Parathyroid adenoma (tissue), 2 donors: ENCODE data around the gene DNAJB8.

Experiments used
- H2AFZ ChIP-seq: fragments of 300-600 bp; sonication (generic); one replicate; pipeline ENCODE4 v1.7.0; 2017; ENCODE audit warnings: antibody characterized with exemption, mild to moderate bottlenecking
- H3K27ac ChIP-seq: fragments of 300-600 bp; sonication (generic); one replicate; pipeline ENCODE4 v1.7.0; 2017
- H3K27me3 ChIP-seq: fragments of 300-600 bp; sonication (generic); one replicate; pipeline ENCODE4 v1.7.0; 2017; ENCODE audit warnings: low read length; ENCODE audit not compliant: control insufficient read depth, insufficient read depth
- H3K36me3 ChIP-seq: fragments of 300-600 bp; sonication (generic); one replicate; pipeline ENCODE4 v1.7.0; 2017; ENCODE audit warnings: low read length; ENCODE audit not compliant: control insufficient read depth, insufficient read depth
- H3K4me1 ChIP-seq: fragments of 300-600 bp; sonication (generic); one replicate; pipeline ENCODE4 v1.7.0; 2017; ENCODE audit warnings: control low read depth
- H3K4me2 ChIP-seq: fragments of 300-600 bp; sonication (generic); one replicate; pipeline ENCODE4 v1.7.0; 2017; ENCODE audit warnings: low read length
- H3K4me3 ChIP-seq: fragments of 300-600 bp; sonication (generic); one replicate; pipeline ENCODE4 v1.7.0; 2017; ENCODE audit warnings: low read depth, low read length
- H3K79me2 ChIP-seq: fragments of 300-600 bp; sonication (generic); one replicate; pipeline ENCODE4 v1.7.0; 2017; ENCODE audit warnings: control low read depth
- H3K9ac ChIP-seq: fragments of 300-600 bp; sonication (generic); one replicate; pipeline ENCODE4 v1.7.0; 2017; ENCODE audit warnings: mild to moderate bottlenecking
- H3K9me3 ChIP-seq: fragments of 300-600 bp; sonication (generic); one replicate; pipeline ENCODE4 v1.7.0; 2017; ENCODE audit warnings: low read length; ENCODE audit not compliant: control insufficient read depth
- TF ChIP-seq, protein P1 (sequence below): fragments of 300-600 bp; sonication (generic); IDR thresholded peaks from one replicate; pipeline ENCODE4 v1.7.0; 2017; ENCODE audit warnings: antibody characterized with exemption, mild to moderate bottlenecking
- donor health status: primary hyperparathyroidism.

The DNAJB8 gene

DNA sequence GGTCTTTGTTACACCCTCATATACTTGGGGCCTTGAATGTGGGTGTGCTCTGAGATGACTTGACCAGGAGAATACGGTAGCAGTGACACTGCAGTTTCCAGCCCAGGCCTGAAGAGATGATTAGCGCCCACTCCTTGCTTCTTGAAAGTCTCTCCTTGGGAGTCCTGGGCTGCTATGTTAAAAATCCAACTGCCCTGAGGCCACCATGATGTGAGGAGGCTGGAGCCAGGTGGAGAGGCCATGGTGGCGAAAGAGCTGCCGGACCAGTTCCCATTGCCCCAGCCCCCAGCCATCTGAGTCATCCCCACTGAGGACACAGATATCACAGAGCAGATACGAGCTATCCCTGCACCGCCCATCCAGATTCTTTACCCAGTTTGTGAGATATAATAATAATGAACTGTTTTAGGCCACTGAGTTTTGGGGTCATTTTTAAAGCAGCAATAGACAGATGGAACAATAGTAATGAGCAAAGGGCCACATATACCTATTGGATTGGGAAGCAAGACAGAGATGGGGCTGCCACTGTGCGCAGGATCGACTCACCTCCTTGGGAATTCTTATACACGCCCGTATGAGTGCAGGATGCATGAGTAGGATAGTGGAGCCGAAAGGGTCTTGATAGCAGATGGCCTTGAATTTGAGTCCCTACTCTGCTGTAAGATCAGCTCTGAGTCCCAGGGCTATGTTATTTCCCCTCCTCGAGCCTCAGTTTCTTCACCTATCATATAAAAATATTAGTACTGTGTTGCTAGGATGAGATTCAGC lies 38.5 kb upstream of the DNAJB8 start:
- Histone ChIP-seq H3K79me2 (no peaks in the 10 kb centered on the region), H3K4me3 (no peak overlapping the region), H3K9ac (no peak overlapping the region), H3K36me3 (no peaks in the 10 kb centered on the region), H3K9me3 (no peaks in the 10 kb centered on the region), H3K27me3 (no peaks in the 10 kb centered on the region), H3K27ac (no peak overlapping the region), H3K4me1 (no peaks in the 10 kb centered on the region), H2AFZ (no peak overlapping the region), H3K4me2 (no peak overlapping the region)
- TF ChIP-seq, protein P1, sequence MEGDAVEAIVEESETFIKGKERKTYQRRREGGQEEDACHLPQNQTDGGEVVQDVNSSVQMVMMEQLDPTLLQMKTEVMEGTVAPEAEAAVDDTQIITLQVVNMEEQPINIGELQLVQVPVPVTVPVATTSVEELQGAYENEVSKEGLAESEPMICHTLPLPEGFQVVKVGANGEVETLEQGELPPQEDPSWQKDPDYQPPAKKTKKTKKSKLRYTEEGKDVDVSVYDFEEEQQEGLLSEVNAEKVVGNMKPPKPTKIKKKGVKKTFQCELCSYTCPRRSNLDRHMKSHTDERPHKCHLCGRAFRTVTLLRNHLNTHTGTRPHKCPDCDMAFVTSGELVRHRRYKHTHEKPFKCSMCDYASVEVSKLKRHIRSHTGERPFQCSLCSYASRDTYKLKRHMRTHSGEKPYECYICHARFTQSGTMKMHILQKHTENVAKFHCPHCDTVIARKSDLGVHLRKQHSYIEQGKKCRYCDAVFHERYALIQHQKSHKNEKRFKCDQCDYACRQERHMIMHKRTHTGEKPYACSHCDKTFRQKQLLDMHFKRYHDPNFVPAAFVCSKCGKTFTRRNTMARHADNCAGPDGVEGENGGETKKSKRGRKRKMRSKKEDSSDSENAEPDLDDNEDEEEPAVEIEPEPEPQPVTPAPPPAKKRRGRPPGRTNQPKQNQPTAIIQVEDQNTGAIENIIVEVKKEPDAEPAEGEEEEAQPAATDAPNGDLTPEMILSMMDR = no peak

DNA sequence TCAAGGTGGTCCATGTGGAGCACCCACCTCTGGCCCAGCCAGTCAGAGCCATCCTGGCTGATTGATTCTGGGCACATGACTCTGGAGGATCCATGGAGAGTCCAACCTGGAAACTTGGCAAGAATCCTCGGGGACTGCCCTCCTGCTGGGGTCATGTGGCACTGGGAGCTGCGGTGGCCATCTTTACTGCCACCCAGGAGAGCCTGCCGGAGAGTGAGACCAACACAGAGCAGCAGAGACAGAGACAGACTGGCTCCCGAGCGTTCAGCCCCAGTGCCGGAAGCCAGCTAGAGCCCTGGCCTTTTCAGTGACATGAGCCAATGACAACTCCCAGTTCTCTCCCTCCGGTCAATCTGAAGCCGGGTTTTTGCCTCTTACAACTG lies 37.8 kb upstream of the DNAJB8 start:
- no peak overlapping the region for H3K4me2 ChIP-seq
- no peak overlapping the region for H3K4me3 ChIP-seq
- no peaks in the 10 kb centered on the region for H3K27me3 ChIP-seq
- no peak overlapping the region for H2AFZ ChIP-seq
- TF ChIP-seq, protein P1 = no peak
- no peak overlapping the region for H3K9ac ChIP-seq
- H3K9me3 ChIP-seq = no peaks in the 10 kb centered on the region
- no peaks in the 10 kb centered on the region for H3K36me3 ChIP-seq
- no peak overlapping the region for H3K27ac ChIP-seq
- H3K79me2 ChIP-seq = no peaks in the 10 kb centered on the region
- H3K4me1 ChIP-seq = no peaks in the 10 kb centered on the region

DNA sequence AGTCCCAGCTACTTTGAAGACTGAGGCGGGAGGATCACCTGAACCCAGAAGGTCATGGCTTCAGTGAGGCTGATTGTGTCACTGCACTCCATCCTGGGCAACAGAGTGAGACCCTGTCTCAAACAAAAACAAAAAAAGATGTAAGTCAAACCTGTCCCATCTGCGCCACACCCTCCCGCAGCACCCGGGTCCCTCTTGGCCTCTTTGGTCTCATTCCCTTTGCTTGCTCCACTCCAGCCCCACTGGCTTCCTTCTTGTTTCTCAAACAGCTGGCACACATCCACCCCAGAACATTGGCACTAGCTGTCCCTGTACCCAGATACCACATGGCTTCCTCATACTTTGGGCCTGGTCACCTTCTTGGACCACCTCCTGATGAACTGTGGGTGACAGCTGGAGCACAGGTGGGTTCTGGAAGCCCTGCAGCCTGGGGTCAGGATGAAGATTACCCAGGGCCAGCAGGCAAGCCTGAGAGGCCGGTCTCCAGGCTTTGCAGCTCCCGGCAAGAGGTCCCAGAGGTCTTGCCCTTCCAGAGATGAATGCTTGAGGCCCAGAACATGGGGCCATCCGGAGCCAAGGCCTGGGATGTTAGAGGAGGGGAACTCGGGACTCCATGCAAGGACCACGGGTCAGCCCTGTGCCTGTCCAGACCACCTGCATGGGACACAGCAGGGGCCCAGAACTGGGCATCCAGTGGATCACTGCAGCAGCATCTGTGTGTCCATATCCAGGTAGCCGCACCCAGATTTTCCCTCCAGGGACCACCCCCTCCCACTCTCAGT lies 37.3 kb upstream of the DNAJB8 start:
- Histone ChIP-seq H3K9ac (no peak overlapping the region), H3K9me3 (no peaks in the 10 kb centered on the region), H2AFZ (no peak overlapping the region), H3K4me1 (no peaks in the 10 kb centered on the region), H3K79me2 (no peaks in the 10 kb centered on the region), H3K4me3 (no peak overlapping the region), H3K27ac (no peak overlapping the region), H3K36me3 (no peaks in the 10 kb centered on the region), H3K27me3 (no peaks in the 10 kb centered on the region), H3K4me2 (no peak overlapping the region)
- TF ChIP-seq, protein P1 = no peak

DNA sequence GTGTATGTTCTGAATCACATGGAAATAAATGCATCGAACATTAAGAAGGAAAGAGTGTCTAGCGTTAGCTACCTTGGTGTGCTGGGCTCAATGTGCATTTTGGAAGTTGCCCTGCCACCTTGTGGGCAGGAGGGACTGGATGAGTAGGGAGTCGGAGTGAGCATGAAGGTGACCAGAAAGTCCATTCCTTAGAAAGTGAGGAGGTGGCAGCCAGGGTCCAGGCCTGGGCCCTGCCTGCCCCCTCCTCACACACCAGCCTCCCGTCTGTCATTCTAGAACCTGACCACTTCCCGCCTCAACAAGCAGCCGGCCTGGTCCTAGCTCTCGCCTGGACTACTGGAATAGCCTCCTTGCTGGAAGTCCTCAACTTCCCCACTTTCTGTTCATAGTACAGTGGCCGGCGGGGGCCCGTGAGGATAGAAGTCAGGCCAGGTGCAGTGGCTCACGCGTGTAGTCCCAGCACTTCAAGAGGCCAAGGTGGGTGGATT lies 36.5 kb upstream of the DNAJB8 start:
- TF ChIP-seq, protein P1 = peak; percentile 15
- no peaks in the 10 kb centered on the region for H3K27me3 ChIP-seq
- no peaks in the 10 kb centered on the region for H3K4me1 ChIP-seq

More for the DNA sequence above, 36.5 kb upstream of the DNAJB8 start:
- no peak overlapping the region for H3K27ac ChIP-seq
- no peak overlapping the region for H3K4me2 ChIP-seq
- H3K36me3 ChIP-seq = no peaks in the 10 kb centered on the region
- H3K79me2 ChIP-seq = no peaks in the 10 kb centered on the region
- H3K4me3 ChIP-seq = no peak overlapping the region
- H3K9me3 ChIP-seq = no peaks in the 10 kb centered on the region
- no peak overlapping the region for H2AFZ ChIP-seq
- H3K9ac ChIP-seq = no peak overlapping the region
